ENCODE measurements around the gene CXXC5.
A peak's percentile ranks its signal among the peaks of the same experiment; 100 is the strongest.

CXXC5 gene

GRCh38 chr5:139651853-139652787 lies 4.0 kb downstream of the CXXC5 start:
- ATAC-seq, result peak; percentile 19 to 33

- ATAC-seq, result peak; percentile 19 to 37
These were observed 4.7 kb downstream of the CXXC5 start for GRCh38 chr5:139652788-139653241.

- no peak for ATAC-seq
These were observed 5.5 kb downstream of the CXXC5 start for GRCh38 chr5:139653616-139654015.

GRCh38 chr5:139654464-139654863 lies 6.3 kb downstream of the CXXC5 start:
- no peak for ATAC-seq

GRCh38 chr5:139654871-139655491 lies 6.8 kb downstream of the CXXC5 start:
- ATAC-seq, result no peak

- no peak for ATAC-seq
These were observed 7.7 kb downstream of the CXXC5 start for GRCh38 chr5:139655727-139656271.

GRCh38 chr5:139657363-139658321 lies 9.5 kb downstream of the CXXC5 start:
- no peak for ATAC-seq

GRCh38 chr5:139658501-139658927 lies 10.4 kb downstream of the CXXC5 start:
- ATAC-seq, result no peak

GRCh38 chr5:139658928-139659667 lies 10.9 kb downstream of the CXXC5 start:
- no peak for ATAC-seq

- no peak for ATAC-seq
These were observed 11.5 kb downstream of the CXXC5 start for GRCh38 chr5:139659695-139660101.

- no peak for ATAC-seq
These were observed 12.2 kb downstream of the CXXC5 start for GRCh38 chr5:139660105-139660922.

GRCh38 chr5:139660923-139661814 lies 13.0 kb downstream of the CXXC5 start:
- peak; percentile 53 to 55 for ATAC-seq

GRCh38 chr5:139662617-139663016 lies 14.5 kb downstream of the CXXC5 start:
- no peak for ATAC-seq

- ATAC-seq, result no peak
These were observed 15.3 kb downstream of the CXXC5 start for GRCh38 chr5:139663207-139664085.

GRCh38 chr5:139664086-139664693 lies 16.0 kb downstream of the CXXC5 start:
- no peak for ATAC-seq

GRCh38 chr5:139664727-139665351 lies 16.7 kb downstream of the CXXC5 start:
- ATAC-seq, result no peak

- no peak for ATAC-seq
These were observed 17.5 kb downstream of the CXXC5 start for GRCh38 chr5:139665626-139666025.

- no peak for ATAC-seq
These were observed 18.4 kb downstream of the CXXC5 start for GRCh38 chr5:139666551-139666950.
